NCI-H82 treated with DMSO at 0.1 percent for 48 hours (cell line): Measurements from ENCODE around the gene FBXO2.

Source experiments
- DNase-seq: peaks from one replicate; lab custom pipeline; 2025; ENCODE audit not compliant: unreplicated experiment; lab: John Stamatoyannopoulos, UW

The FBXO2 gene

DNA sequence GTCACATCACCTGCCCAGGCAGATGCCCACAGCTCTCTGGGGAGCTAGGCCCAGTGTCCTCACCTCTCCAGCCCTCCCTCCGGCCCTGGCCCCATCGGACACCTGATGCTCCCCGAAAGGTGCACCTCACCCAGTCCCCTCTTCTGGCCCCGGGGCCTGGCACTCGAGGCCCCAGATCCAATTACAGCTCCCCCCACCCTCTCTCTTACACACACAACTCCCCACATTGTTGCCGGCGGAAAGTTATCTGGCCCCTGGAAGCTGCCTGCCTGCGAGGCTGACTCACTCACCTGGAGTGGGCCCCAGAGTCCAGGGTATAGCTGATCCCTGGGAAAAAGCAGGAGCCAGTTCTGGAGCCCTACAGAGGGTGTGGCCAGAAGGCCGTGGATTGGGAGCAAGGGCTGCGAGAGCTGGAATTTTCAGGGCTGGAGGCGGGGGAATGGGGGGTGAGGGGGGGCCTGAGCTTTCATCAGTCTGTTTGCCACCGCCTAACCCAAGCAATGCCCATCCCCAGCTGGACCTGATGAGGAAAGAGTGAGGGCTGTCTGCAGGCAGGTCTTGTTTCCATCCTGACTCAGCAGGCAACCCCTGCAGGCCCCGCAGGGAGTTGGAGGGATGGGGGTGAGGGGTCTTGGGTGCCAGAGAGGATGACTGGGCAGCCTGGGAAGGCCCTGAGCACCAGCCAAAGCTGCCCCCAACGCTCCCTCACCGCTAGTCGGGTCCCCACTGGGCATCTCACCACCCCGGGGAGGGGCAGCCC lies 948 bp downstream of the FBXO2 start:
- no peak for DNase-seq

DNA sequence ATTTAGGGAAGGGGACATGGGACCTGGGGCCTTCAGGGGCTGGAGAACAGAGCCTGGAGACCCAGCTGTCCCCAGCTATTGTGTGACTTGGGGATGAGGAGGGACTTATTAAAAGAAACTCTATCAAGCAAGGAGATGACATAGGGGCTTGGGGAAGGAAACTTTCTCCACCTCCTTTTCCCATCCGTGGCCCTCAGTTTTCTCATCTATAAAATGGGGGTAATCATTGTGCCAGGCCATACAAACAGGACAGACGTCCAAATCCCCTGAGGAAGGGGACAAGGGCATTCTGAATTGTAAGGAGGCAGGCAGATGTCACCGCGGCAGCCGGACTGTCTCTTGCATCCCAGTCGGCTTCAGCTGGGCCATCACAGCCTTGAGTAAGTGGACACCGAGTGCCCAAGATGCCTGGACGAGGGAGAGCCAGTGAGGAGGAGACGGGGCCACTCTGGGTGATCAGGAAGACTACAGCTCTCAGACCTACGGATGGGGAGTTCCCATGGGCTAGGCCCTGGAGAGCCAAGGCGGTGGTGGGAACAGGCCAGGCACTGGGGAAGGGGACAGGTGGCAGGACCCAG lies 1.9 kb downstream of the FBXO2 start:
- DNase-seq, result no peak

DNA sequence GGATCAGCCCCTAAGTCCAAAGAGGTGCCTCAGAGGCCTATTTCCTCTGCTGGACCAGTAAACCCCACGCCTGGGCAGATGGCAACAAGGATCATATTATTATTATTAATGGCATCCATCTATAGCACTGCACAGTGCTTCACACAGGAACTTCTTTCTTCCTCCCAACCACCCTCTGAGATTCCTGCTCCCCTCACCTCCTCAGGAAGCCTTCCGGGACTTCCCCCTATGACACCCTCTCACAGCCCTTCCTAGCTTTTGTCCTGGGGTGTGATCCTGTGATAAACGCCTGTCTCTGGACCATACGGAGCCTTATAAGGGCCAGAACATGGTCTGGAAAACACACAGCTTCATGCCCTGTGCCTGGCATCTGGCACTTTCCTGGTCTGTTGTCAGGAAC lies 3.2 kb downstream of the FBXO2 start:
- no peak for DNase-seq

DNA sequence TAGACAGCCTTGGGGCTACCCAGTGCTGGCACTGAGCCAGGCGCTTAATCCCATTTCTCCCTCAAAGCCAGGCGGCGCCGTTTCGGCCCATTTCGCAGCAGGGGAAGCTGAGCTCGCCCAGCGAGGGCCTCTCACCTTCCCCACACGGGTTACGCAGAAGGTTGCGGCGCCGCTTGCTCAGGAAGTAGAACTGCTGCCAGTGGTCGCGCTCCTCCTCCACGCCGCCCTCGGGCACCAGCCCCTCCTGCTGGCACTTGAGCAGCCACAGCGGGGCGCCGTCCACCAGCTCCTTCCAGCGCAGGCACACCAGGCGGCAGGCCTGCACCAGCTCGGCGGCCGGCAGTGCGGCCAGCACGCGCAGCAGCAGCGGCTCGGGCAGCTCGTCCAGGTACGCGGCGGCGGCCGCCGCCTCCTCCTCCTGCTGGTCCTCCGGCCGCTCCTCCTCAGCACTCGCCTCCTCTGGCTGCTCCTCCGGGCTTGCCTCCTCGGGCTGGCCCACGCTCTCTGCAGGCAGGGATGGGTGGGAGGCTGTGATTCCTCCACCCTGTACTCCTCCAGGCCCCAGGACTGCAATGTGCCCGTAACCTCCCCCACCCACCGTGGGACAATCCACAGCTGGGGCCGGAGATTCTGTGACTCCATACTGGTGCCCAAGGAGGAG lies 3.8 kb downstream of the FBXO2 start:
- peak; percentile 30 for DNase-seq

DNA sequence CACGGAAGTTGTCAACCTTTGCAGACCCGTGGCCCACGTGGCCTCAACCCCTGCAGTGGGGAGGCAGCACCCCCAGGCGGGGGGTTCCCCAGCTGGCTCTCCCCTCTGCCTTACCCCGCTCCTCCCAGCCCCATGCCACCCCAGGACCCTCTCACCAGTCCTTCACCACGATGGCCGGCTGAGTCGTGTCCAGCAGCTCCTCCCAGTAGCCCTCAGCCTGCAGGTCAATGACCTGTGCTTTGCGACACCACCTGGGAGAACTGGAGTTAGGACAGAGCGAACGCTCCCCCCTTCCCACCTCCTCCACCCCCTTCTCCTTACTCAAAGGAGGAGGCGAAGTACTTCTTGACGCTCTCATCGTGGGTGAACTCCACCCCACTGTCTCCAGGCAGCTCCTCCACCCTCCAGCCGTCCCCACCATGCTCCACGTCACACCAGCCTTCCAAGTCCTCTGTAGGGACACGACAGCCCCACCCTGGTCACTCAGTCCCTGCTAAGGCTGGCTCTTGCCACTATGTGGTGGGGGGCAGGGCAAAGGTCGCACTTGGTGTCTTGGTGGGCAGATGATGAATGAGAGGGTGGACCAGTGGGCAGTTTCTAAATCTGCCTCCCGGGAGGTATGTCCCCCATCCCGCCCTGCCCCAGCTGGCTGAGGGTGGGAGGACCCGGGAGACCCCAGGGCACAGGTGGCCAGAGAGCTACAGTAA lies 4.5 kb downstream of the FBXO2 start:
- no peak for DNase-seq

DNA sequence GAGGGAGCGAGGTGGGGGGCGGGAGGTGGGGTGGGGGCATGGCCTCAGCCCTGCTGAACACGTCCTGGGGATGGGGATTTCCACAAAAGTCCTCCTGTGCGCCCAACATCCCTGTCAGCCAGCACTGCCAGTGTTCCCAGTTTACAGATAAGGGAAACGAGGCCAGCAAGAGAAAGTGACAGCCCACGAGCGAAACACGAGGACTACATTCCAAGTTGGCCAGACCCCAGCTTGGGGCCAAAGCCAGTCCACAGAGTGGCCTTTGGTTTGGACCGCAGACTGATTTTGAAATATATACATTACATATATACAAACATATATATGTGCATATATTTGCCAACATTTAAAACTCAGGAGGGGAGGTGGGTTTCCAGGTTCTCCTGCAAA lies 5.0 kb downstream of the FBXO2 start:
- no peak for DNase-seq

DNA sequence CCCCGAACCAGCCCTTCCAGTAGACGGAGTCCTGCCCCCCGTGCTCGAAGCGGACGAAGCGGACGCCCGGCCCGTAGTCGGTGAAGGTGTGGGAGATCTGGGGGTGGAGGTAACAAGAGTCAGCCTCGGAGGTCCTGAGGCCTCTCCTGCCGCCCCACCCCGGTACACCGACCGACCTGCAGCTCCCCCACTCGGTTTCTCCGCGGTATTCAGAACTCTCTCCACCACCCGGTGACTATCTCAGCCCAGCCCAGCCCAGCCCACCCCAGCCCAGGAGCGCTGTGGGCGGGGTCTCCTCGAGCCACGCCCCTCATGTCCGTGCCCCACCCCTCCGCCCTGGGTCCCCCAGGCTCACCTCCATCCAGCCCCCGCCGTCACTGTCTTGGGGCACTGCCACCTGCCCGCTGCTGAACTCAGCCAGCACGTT lies 5.5 kb downstream of the FBXO2 start:
- no peak for DNase-seq

DNA sequence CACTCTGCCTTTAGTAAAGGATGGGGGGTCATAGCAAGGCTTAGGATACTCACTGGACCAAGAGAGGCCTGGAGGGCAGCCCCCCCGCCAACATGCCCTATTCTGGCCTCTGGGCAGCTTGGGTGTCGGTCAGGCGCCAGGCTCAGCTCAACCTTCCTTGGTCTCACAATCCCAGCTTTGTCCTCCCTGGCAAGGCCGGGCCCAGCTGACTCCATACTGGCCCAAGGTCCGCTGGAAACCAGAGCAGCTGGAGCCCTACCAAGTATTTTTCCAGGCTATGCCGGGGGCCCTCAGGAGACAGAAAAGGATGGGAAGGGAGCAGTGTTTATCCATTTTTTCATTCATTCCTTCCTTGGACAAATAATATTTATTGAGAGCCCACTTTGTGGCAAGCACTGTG lies 6.2 kb downstream of the FBXO2 start:
- DNase-seq, result no peak

DNA sequence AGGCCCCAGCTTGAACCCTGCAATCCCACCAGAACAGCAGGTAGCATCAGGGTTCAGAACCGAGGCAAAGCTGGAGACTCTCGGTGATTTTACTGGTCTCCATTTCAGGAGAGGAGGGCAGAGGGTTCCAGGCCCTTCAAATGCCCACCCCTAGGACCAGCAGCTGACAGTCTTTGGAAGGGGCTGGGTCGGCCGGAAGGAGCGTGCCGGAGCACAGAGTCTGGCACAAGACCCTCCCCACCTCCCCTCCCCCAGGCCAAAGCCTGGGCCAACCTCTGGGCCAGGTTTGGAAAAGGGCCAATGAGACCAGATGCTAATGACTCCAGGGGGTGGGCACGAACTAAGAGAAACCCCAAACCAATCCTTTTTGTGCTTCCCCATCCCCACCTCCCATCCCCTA lies 6.9 kb downstream of the FBXO2 start:
- DNase-seq, result no peak

DNA sequence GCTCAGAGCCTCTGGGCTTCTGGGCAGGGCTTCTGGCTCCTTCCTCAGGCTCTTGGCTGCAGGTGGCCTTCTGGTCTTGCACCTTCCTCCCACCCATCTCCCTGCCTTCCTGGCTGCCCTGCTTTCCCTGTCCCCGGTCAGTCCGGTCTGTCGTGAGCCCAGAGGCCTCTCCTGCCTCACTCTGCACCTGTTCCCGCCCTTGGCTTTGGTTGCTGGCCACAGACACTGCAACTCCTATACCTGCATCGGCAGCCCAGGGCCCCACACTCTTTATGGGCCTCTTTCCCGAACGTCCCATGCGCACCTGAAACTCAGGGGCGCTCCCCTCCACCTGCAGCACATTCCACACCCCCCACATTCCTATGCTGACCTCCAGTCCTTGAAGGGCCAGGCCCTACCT lies 7.9 kb downstream of the FBXO2 start:
- DNase-seq, result no peak

DNA sequence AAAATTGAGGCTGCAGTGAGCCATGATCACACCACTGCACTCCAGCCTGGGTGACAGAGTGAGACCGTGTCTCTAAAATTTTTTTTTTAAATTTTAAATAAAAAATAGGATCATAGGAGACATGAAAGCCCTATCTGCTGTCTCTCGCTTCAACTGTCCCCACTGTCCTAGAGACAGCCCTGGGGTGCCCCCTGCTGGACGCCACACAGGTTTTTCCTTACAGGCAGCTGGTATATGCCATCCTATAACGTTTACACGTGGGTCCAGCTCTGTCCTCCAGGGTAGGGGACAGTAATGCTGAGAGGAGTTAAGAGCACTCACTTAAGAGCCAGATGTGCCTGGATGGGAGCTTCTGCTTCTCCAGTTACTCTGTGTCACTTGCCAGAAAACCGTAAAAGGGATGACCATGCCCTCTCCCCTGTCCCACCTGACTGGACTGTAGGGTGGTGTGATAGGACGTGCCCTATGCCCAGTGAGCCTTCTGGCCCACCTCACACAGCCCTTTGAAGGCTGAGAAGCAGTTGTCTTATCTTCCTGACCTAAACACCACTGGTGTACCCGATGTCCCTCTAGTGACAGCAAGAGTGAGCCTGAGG lies 8.5 kb downstream of the FBXO2 start:
- peak; percentile 73 for DNase-seq

DNA sequence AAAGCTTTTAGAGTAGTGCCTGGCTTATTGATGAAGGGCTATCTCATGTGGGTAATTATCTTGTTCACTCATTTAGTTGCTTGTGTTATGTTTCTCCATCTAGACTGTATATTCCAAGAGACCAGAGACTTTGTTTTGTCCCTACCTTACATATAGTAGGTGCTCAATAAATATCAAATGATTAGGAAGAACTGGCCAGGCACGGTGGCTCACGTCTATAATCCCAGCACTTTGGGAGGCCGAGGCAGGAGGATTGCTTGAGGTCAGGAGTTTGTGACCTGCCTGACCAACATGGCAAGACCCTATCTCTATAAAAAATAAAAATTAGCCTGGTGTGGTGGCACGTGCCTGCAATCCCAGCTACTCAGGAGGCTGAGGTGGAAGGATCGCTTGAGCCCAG lies 9.0 kb downstream of the FBXO2 start:
- no peak for DNase-seq

DNA sequence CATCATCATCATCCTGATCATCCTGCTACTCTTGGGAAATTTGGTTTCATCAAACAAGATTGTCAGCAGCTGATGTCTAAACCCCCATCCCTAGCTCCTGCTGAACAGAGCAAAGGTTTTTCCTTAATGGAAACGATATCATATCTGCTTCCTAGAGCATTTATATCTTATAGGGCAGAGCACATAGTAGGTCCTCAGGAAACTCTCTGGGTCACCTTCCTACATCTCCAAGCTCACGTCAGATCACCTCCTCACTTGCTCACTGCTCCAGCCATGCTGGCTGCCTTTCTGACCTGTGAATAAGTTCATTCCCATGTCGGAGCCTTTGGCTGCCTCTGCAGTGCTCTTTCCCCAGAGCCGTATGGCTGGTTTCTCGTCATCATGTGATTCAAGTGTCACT lies 10.4 kb downstream of the FBXO2 start:
- no peak for DNase-seq

DNA sequence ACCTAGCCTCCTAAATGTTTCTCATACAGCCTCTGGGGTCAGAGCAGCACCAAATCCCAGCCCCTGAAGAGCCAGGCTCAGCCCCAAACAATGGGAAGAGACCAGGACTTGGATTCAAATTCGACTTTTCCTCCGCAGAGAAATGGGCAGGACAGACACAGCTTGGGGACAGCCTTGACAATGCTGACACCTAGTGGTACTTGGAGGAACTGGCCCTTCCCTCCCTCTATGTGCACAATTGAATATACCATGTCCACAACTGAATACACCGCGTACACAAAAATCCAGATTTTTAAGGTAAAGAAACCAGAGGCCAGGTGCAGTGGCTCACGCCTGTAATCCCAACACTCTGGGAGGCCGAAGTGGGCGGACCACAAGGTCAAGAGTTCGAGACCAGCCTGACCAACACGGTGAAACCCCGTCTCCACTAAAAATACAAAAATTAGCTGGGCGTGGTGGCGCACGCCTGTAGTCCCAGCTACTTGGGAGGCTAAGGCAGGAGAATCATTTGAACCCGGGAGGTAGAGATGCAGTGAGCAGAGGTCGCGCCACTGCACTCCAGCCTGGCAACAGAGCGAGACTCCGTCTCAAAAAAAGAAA lies 11.7 kb downstream of the FBXO2 start:
- peak; percentile 76 for DNase-seq

DNA sequence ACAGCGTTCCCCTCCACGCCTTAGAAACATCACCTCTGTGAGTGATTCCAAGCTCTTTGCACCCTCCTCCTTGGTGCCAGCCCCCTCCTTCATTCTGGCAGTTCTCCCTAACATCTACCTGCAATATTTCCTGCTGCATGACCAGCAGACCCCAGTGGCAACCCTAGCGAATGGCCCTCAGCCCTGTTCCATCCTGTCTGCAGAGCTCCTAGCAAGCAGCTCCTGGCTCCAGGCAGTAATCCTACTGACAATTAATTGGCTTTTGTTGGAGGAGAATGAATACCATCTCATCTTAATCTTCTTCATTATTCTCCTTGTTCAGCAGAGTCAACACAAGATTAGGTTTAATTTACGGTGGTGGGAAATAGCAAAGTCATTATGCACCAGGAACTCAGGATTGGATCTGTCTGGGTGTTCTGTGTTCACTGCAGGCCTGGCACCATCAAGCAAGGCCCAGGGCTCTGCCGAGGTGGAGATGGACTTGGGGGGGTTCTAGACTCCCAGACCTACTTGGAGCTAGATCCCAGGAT lies 12.4 kb downstream of the FBXO2 start:
- DNase-seq, result peak; percentile 98

DNA sequence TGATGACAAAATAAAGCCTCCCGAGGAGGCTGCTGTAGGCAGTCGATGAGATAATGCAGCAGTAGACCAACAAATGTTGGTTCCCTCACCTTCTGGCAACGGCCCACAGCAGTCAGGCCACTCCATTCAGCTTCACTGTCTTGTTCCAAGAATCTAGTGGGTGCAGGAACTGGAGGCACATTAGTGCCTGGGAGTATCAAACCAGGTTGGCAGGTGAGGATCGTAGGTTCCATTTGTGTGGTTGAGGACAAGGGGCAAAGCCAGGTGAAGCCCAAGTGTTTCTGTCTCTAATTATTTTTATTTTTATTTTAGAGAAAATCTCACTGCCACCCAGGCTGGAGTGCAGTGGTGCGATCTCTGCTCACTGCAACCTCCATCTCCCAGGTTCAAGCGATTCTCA lies 13.3 kb downstream of the FBXO2 start:
- no peak for DNase-seq

DNA sequence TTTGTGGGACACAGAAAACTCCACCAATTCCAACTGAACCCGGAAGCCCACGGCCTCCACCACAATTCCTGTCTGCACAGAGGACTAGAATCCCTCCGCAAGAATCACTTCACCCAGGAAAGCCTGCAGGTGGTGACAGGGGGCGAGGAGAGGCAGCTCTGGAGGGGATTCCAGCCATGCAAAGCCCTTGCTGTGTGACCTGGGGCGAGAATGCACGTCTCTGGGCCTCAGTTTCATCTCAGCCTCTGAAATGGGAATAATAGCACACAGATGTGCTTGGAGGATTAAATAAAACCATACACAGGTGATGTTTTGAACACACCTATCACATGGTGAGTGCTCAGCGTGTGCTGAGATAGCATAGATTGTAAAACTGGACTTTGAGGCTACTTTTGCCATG lies 14.1 kb downstream of the FBXO2 start:
- DNase-seq, result no peak

DNA sequence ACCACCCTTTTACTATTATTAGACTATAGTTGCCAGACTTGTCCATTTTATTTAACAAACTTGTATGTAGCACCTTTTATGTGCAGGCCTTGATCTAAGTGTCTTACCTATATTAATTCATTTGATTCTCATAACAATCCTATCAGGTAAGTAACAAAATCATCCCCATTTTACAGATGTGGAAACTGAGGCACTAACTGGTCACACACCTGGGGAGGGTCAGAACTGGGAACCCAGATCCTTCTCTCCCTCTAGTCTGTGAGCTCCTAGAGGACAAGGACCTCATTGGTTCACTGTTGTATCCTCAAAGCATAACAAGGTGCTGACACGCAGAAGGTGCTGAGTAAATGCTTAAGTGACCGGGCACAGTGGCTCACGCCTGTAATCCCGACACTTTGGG lies 14.9 kb downstream of the FBXO2 start:
- DNase-seq, result no peak

DNA sequence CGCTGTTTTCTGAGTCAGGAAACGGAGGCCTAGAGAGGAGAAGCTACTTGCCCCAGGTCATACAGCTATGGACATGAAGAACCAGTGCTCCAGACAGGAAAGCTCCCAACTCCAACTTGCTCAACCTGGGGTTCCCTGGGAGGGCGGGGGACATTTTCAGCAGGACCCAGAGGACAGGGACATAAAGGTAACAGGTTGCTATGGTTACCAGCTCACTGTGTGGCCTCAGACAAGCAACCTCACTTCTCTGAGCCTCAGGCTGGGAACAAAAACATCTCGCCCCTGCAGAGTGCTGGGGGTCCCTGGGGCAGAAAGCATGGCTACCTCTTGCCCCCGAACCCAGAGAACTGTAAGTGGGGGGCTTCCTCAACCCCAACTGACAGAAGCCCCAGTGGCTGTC lies 16.1 kb downstream of the FBXO2 start:
- DNase-seq, result no peak

DNA sequence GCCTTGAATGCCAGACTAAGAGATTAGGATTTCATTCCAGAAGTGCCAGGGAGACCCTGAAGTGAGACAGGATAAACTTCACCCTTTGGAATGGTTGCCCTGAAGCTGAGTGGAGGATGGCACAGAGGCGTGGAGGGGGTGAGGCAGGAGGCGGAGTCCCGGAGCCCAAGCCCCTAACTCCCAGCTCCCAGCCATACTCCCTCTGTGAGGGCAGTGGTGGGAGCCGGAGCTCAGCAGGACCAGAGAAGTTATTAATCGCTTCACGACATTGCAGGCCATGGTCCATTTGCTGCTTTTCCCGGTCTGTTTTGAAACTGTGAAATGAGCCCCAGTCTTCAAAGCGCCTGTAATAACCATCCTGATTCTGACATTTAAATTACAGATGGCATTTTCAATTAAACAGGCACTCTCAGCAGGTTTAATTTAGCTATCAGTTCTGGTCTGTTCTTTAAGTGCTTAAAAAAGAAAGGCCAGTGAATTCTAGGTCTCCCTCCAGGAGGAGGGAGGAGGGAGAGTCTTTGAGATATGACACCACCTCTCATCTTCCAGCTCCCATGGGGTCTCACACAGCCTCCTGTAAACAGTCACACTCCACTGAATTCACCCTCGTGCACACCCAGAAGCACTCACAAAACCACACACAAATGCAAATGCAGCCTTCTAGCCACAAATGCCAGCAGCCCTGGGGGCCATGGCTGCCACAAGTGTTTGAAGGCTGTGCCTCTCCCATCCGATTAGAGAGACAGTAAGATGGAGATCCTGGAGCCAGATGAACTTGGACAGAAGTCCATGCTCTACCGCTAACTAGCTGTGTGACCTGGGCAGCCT lies 19.6 kb downstream of the FBXO2 start:
- DNase-seq, result no peak
